HepG2 (cell line): ENCODE data around the gene TACC2. TPM values are rescaled to one million over a fixed set of nuclear protein-coding genes. Genes with fewer than 3 reads are reported as not detected.
A peak's percentile ranks its signal among the peaks of the same experiment; 100 is the strongest.

Experiments used
- ATAC-seq: fragments of 200-7000 bp; cut with Tn5 transposase; 3 replicates; pipeline ENCODE4 v1.9.1; 2020; ENCODE audit warnings: mild to moderate bottlenecking, moderate library complexity
- BruUV-seq: library from RNA; stranded (reverse); fragments of 400-500 nt; replicated peaks from 2 replicates; lab custom pipeline; 2021; lab: Mats Ljungman, UMichigan
- CTCF ChIA-PET: fragments of 300-600 bp; formaldehyde crosslinking; extraction: SDS; loops from one replicate; lab custom pipeline; 2021; ENCODE audit warnings: low total read pairs, inconsistent platforms, low intra/inter-chr PET ratio; lab: Yijun Ruan, JAX
- POLR2A ChIA-PET: fragments of 350-600 bp; sonication (Branson Sonifier 250); formaldehyde crosslinking; loops from one replicate; lab custom pipeline; 2020; ENCODE audit warnings: antibody characterized with exemption, inconsistent platforms; lab: Yijun Ruan, JAX
- DNase-seq: peaks from one replicate; pipeline ENCODE4 v3.0.0-alpha.2; 2015; ENCODE audit warnings: low spot score
- FAIRE-seq: peaks from 3 replicates; lab custom pipeline; 2011; peaks lifted over from hg19 to GRCh38; lab: Jason Lieb, UNC
- H2AFZ ChIP-seq: one replicate; pipeline ENCODE4 v1.6.1; 2011; ENCODE audit warnings: low read length, inconsistent platforms
- H3K27ac ChIP-seq: fragments of 300-600 bp; 3 replicates; pipeline ENCODE4 v1.8.0; 2011; ENCODE audit warnings: mixed run types, mild to moderate bottlenecking, mixed read lengths, low read length, inconsistent platforms; ENCODE audit not compliant: insufficient read depth; ENCODE audit errors: extremely low read length
- H3K27me3 ChIP-seq, 2 experiments: fragments of 200-600 bp in 1 of 2; 2 replicates in 1 of 2; 3 replicates in 1 of 2; pipeline versions ENCODE4 v1.6.0 to v1.8.0; 2011; ENCODE audit warnings: low read length in 2 of 2, mild to moderate bottlenecking in 2 of 2, moderate library complexity in 2 of 2, inconsistent platforms in 1 of 2; ENCODE audit not compliant: insufficient read depth in 2 of 2, control insufficient read depth in 1 of 2
- H3K36me3 ChIP-seq, 2 experiments: fragments of 200-600 bp in 1 of 2; replicated peaks in 1 of 2; 2 replicates in 1 of 2; 3 replicates in 1 of 2; pipeline versions ENCODE4 v1.5.1 to v1.8.0; 2011; ENCODE audit warnings: low read length in 2 of 2, inconsistent platforms in 1 of 2; ENCODE audit not compliant: insufficient read depth in 2 of 2, control insufficient read depth in 1 of 2
- H3K4me1 ChIP-seq: 2 replicates; pipeline ENCODE4 v1.5.1; 2012; ENCODE audit warnings: low read length, inconsistent platforms; ENCODE audit not compliant: insufficient read depth
- H3K4me2 ChIP-seq: 2 replicates; pipeline ENCODE4 v1.6.0; 2011; ENCODE audit warnings: low read depth, low read length, inconsistent platforms
- H3K4me3 ChIP-seq, 3 experiments: fragments of 200-600 bp in 1 of 3; sonication (generic), shearing (Covaris generic) in 1 of 3; replicated peaks in 1 of 3; 2 replicates each; pipeline ENCODE4 v1.5.1; 2011 to 2016; ENCODE audit warnings: low read length in 3 of 3, inconsistent platforms in 2 of 3, low read depth in 2 of 3, mild to moderate bottlenecking in 2 of 3, control low read depth in 1 of 3, mixed read lengths in 1 of 3; ENCODE audit not compliant: insufficient read depth in 1 of 3
- H3K79me2 ChIP-seq: one replicate; pipeline ENCODE4 v1.6.1; 2011; ENCODE audit warnings: low read length, inconsistent platforms; ENCODE audit not compliant: insufficient read depth
- H3K9ac ChIP-seq: 2 replicates; pipeline ENCODE4 v1.6.0; 2011; ENCODE audit warnings: mild to moderate bottlenecking, low read depth, low read length, inconsistent platforms; ENCODE audit not compliant: insufficient read depth
- H3K9me3 ChIP-seq: 2 replicates; pipeline ENCODE4 v1.5.1; 2012; ENCODE audit warnings: mild to moderate bottlenecking, low read length
- H4K20me1 ChIP-seq: 2 replicates; pipeline ENCODE4 v1.6.0; 2011; ENCODE audit warnings: inconsistent platforms, mild to moderate bottlenecking, low read length, moderate library complexity; ENCODE audit not compliant: insufficient read depth
- AGO2 ChIP-seq: fragments of 200-400 bp; formaldehyde crosslinking; optimal IDR thresholded peaks from 2 replicates; pipeline ENCODE3; 2017; ENCODE audit warnings: mild to moderate bottlenecking, low read depth, low read length, moderate library complexity
- DNMT1 ChIP-seq: sonication (generic); formaldehyde crosslinking; IDR thresholded peaks from 2 replicates; pipeline ENCODE4 v1.5.1; 2020; ENCODE audit warnings: mild to moderate bottlenecking, missing genetic modification reagents
- HOMEZ ChIP-seq: IDR thresholded peaks from 2 replicates; pipeline ENCODE4 v1.6.1; 2016; ENCODE audit warnings: low read depth
- KDM5A ChIP-seq: fragments of 200-600 bp; sonication (generic); IDR thresholded peaks from 2 replicates; pipeline ENCODE4 v1.7.0; 2018; ENCODE audit warnings: antibody characterized with exemption, mild to moderate bottlenecking, low read length, borderline replicate concordance
- MBD4 ChIP-seq: IDR thresholded peaks from 2 replicates; pipeline ENCODE4 v1.6.1; 2012; ENCODE audit warnings: low read length, inconsistent platforms, borderline replicate concordance
- NCOA5 ChIP-seq: sonication (generic); formaldehyde crosslinking; IDR thresholded peaks from 2 replicates; pipeline ENCODE4 v1.4.0; 2020; ENCODE audit warnings: missing genetic modification reagents
- NFYC ChIP-seq: IDR thresholded peaks from 2 replicates; pipeline ENCODE4 v1.6.1; 2016; ENCODE audit warnings: missing genetic modification reagents, missing compliant biosample characterization
- RFXANK ChIP-seq: IDR thresholded peaks from 2 replicates; pipeline ENCODE4 v1.6.1; 2016
- SIX4 ChIP-seq: sonication (generic); formaldehyde crosslinking; IDR thresholded peaks from 2 replicates; pipeline ENCODE4 v1.4.0; 2020; ENCODE audit warnings: missing genetic modification reagents
- ZBTB33 ChIP-seq: sonication (generic); formaldehyde crosslinking; IDR thresholded peaks from 2 replicates; pipeline ENCODE4 v1.4.0; 2020; ENCODE audit warnings: missing genetic modification reagents
- ZNF101 ChIP-seq: sonication (generic); formaldehyde crosslinking; IDR thresholded peaks from 2 replicates; pipeline ENCODE4 v1.4.0; 2020; ENCODE audit warnings: mild to moderate bottlenecking, low read depth, missing genetic modification reagents, borderline replicate concordance
- ZNF281 ChIP-seq: sonication (generic); formaldehyde crosslinking; IDR thresholded peaks from 2 replicates; pipeline ENCODE4 v1.4.0; 2020; ENCODE audit warnings: missing genetic modification reagents, borderline replicate concordance
- ZNF382 ChIP-seq: sonication (generic); formaldehyde crosslinking; IDR thresholded peaks from 2 replicates; pipeline ENCODE4 v1.5.0; 2020; ENCODE audit warnings: missing genetic modification reagents, mild to moderate bottlenecking, borderline replicate concordance
- ZNF550 ChIP-seq: sonication (generic); formaldehyde crosslinking; IDR thresholded peaks from 2 replicates; pipeline ENCODE4 v1.4.0; 2020; ENCODE audit warnings: mild to moderate bottlenecking, missing genetic modification reagents, borderline replicate concordance
- ZNF597 ChIP-seq: sonication (generic); formaldehyde crosslinking; IDR thresholded peaks from 2 replicates; pipeline ENCODE4 v1.5.0; 2020; ENCODE audit warnings: missing genetic modification reagents
- ZNF788 ChIP-seq: sonication (generic); formaldehyde crosslinking; IDR thresholded peaks from 2 replicates; pipeline ENCODE4 v1.5.0; 2020; ENCODE audit warnings: mild to moderate bottlenecking, missing genetic modification reagents, borderline replicate concordance
- ZNF839 ChIP-seq: sonication (generic); formaldehyde crosslinking; IDR thresholded peaks from 2 replicates; pipeline ENCODE4 v1.4.0; 2020; ENCODE audit warnings: missing genetic modification reagents, mild to moderate bottlenecking, borderline replicate concordance
- WGBS: methylation state at CpG from one replicate; pipeline ENCODE4 v1.1.6; 2017; ENCODE audit warnings: low lambda C conversion rate; 5-methylcytosine and 5-hydroxymethylcytosine counted together
- in situ Hi-C: cut with HindIII; loops from 2 replicates; pipeline ENCODE4 v1.10.0; 2017; ENCODE audit warnings: low pct_unique_long_range_greater_than_20kb; ENCODE audit not compliant: extremely low pct_ligation_motif_present
- intact Hi-C: fragments of 100-400 bp; cut with micrococcal nuclease; formaldehyde crosslinking; loops from one replicate; pipeline ENCODE4 v1.10.0; 2022; ENCODE audit not compliant: unreplicated experiment
- polyA plus RNA-seq, 8 experiments: library from polyadenylated mRNA; depleted of rRNA in 3 of 8; stranded (reverse) in 7 of 8; unstranded in 1 of 8; fragments of >200 nt; fragmentation: Illumina TruSeq in 4 of 8; extraction: Trizol in 4 of 8; gene quantifications; 2 replicates each; pipeline versions ENCODE4 v1.2.1 to v1.2.3, GENCODE V29; 2011 to 2016; ENCODE audit warnings: low read depth in 4 of 8, missing spikeins in 1 of 8, mixed read lengths in 1 of 8; ENCODE audit not compliant: insufficient read depth in 1 of 8
- total RNA-seq, 5 experiments: library from RNA; depleted of rRNA; stranded (reverse); fragments of >200 nt; fragmentation: Illumina TruSeq; extraction: Trizol; gene quantifications; 2 replicates each; pipeline ENCODE4 v1.2.3, GENCODE V29; 2016; ENCODE audit warnings: low read depth in 1 of 5

Gene TACC2
- total and polyA plus RNA-seq, 2 of the 13 experiments (the other 11 are each of a cell fraction or from before 2014, with no cell fraction given): 11.8 to 16.0 TPM

- Histone ChIP-seq H3K36me3 (peaks cover 14 to 30% of the 10 kb centered on the region in 2 experiments), H3K4me1 (peaks cover 25% of the 10 kb centered on the region), H4K20me1 (peaks cover 22% of the 10 kb centered on the region), H3K9ac (no peak overlapping the region), H3K4me2 (no peak overlapping the region), H3K27ac (no peak overlapping the region), H2AFZ (no peak overlapping the region), H3K4me3 (no peak overlapping the region), H3K9me3 (no peaks in the 10 kb centered on the region), H3K79me2 (peaks cover 7% of the 10 kb centered on the region), H3K27me3 (no peaks in the 10 kb centered on the region)
- DNase-seq: no peak
- ChIA-PET POLR2A (interaction anchor here (1.3 kb wide), 1 partner anchor 36 kb away, joined by 3 read pairs; no protein-coding TSS in a partner anchor), CTCF (no interaction called here)
- peak; percentile 44 for ATAC-seq
- no peak for TF ChIP-seq ZNF839 (CRISPR knock-in tag)
- no peak for TF ChIP-seq NCOA5 (CRISPR knock-in tag)
- TF ChIP-seq KDM5A: no peak
- TF ChIP-seq AGO2: peak; percentile 12
- no peak for TF ChIP-seq NFYC (CRISPR knock-in tag)
- TF ChIP-seq ZNF788: no peak
- TF ChIP-seq ZNF597 (CRISPR knock-in tag): no peak
- TF ChIP-seq MBD4: no peak
- no peak for TF ChIP-seq ZNF382 (CRISPR knock-in tag)
- no peak for TF ChIP-seq SIX4 (CRISPR knock-in tag)
- TF ChIP-seq ZBTB33 (CRISPR knock-in tag): peak; percentile 37; the same call in 1 of the 2 replicates
- no peak for TF ChIP-seq RFXANK (CRISPR knock-in tag)
- no peak for TF ChIP-seq ZNF281
- TF ChIP-seq DNMT1 (CRISPR knock-in tag): no peak
- no peak for TF ChIP-seq ZNF550 (CRISPR knock-in tag)
- TF ChIP-seq ZNF101 (CRISPR knock-in tag): no peak
- no peak for TF ChIP-seq HOMEZ
- in situ Hi-C loops: no loop called here
- BruUV-seq: no TSS peak
- FAIRE-seq: no peak
- intact Hi-C loops: loop anchor here (10.0 kb wide), 1 partner anchor 123 kb away; no protein-coding TSS in a partner anchor
- 91% methylated on average over 8 of the region's 15 CpGs for WGBS
These were observed 153.1 kb downstream of the TACC2 start for GRCh38 chr10:122141821-122142640.
